Measurements from ENCODE around the gene M1AP. TPM values are rescaled to one million over a fixed set of nuclear protein-coding genes. Genes with fewer than 3 reads are reported as not detected.
"Not testable (repeated sequence)": the region's sequence is repeated elsewhere in the genome, so short reads cannot be mapped to it uniquely, and the experiment has no call there.

The M1AP gene
- total RNA-seq, 2 experiments from 2014 or later = not detected

DNA sequence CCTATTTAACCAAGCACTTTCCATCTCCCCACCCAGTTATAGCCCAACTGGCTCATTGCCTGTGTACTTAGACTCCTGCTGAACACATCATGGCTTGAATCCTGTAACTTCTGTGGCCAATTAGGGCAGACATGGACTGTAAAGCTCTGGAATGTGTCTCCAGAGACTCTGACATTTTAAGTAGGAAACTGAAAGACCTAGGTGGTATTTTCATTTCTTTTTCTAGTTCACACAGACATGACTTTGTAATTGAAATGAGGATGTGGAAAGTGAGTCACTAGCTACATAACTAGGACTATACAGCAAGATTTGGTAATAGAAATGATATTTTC is 81.4 kb downstream of the M1AP start:
- no peak overlapping the region for H3K4me3 Mint-ChIP-seq
- DNase-seq = no peak
- no peaks in the 10 kb centered on the region for H3K9me3 Mint-ChIP-seq
- H3K4me1 Mint-ChIP-seq = peaks cover 43% of the 10 kb centered on the region
- H3K27me3 Mint-ChIP-seq = peaks cover 5% of the 10 kb centered on the region
- POLR2A ChIA-PET = interaction anchor here (0.9 to 2.0 kb wide), 9 partner anchors 8 to 37 kb away, joined by 3 to 9 read pairs (median 5); partner anchors contain the start of genes AUP1 and HTRA2
- CTCF ChIA-PET = interaction anchor here (1.2 to 4.8 kb wide), 6 partner anchors 10 to 92 kb away, joined by 3 to 34 read pairs (median 4); no protein-coding TSS in a partner anchor
- H3K27ac Mint-ChIP-seq = peak overlapping the region; percentile 48
- no peaks in the 10 kb centered on the region for H3K36me3 Mint-ChIP-seq (ENCODE audit: low read depth)

- Mint-ChIP-seq H3K36me3 (ENCODE audit: low read depth) (no peaks in the 10 kb centered on the region), H3K9me3 (no peaks in the 10 kb centered on the region), H3K27me3 (peaks cover 7% of the 10 kb centered on the region), H3K27ac (peak overlapping the region; percentile 48), H3K4me1 (peaks cover 45% of the 10 kb centered on the region), H3K4me3 (no peak overlapping the region)
- ChIA-PET POLR2A (interaction anchor here (0.7 to 2.0 kb wide), 7 partner anchors 8 to 84 kb away, joined by 3 to 9 read pairs (median 3); partner anchors contain the start of genes AUP1 and HTRA2), CTCF (interaction anchor here (1.2 to 4.8 kb wide), 6 partner anchors 10 to 91 kb away, joined by 3 to 34 read pairs (median 4); no protein-coding TSS in a partner anchor)
- no peak for DNase-seq
Measured at GRCh38 chr2:74566076-74566753, 81.9 kb downstream of the M1AP start.

DNA sequence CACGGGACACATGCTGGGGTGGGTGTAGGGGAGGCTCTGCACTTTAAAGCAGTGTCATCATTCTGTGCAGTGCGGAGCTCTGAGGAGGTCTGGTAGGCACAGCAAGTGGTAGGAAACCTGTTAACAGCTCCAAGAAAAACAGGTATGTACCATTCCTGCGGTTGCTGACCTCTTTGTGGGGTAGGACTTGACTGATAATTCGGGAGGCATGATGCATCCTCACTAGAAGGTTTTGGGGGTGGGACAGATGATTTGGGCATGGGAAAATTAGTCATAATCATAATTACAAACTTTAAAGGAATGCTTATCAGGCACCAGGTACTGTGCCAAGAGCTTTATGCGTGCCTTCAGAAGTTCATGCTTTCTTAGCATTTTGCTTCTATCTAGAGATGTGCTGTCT is 83.9 kb downstream of the M1AP start:
- Mint-ChIP-seq H3K27me3 (peaks cover 16% of the 10 kb centered on the region), H3K27ac (no peak overlapping the region), H3K4me3 (no peak overlapping the region), H3K36me3 (ENCODE audit: low read depth) (no peaks in the 10 kb centered on the region), H3K9me3 (no peaks in the 10 kb centered on the region), H3K4me1 (peaks cover 52% of the 10 kb centered on the region)
- POLR2A ChIA-PET = interaction anchor here (1.4 kb wide), 1 partner anchor 9 kb away, joined by 5 read pairs; no protein-coding TSS in a partner anchor
- no peak for DNase-seq
- CTCF ChIA-PET = interaction anchor here (1.1 kb wide), 1 partner anchor 9 kb away, joined by 3 read pairs; no protein-coding TSS in a partner anchor

GRCh38 chr2:74562126-74562775 is 85.9 kb downstream of the M1AP start:
- H3K9me3 Mint-ChIP-seq = no peaks in the 10 kb centered on the region
- H3K4me1 Mint-ChIP-seq = peaks cover 38% of the 10 kb centered on the region
- H3K27ac Mint-ChIP-seq = no peak overlapping the region
- POLR2A ChIA-PET = no interaction called here
- CTCF ChIA-PET = no interaction called here
- no peak for DNase-seq
- peaks cover 16% of the 10 kb centered on the region for H3K27me3 Mint-ChIP-seq
- no peak overlapping the region for H3K4me3 Mint-ChIP-seq
- peaks cover 2% of the 10 kb centered on the region for H3K36me3 Mint-ChIP-seq (ENCODE audit: low read depth)

- H3K27ac Mint-ChIP-seq, H3K9me3 Mint-ChIP-seq, H3K4me3 Mint-ChIP-seq, POLR2A ChIA-PET, CTCF ChIA-PET, DNase-seq: not testable (repeated sequence)
- Mint-ChIP-seq H3K4me1 (peaks cover 35% of the 10 kb centered on the region), H3K27me3 (peaks cover 16% of the 10 kb centered on the region), H3K36me3 (ENCODE audit: low read depth) (peaks cover 15% of the 10 kb centered on the region)
Measured at GRCh38 chr2:74561022-74561421, 87.1 kb downstream of the M1AP start.

DNA sequence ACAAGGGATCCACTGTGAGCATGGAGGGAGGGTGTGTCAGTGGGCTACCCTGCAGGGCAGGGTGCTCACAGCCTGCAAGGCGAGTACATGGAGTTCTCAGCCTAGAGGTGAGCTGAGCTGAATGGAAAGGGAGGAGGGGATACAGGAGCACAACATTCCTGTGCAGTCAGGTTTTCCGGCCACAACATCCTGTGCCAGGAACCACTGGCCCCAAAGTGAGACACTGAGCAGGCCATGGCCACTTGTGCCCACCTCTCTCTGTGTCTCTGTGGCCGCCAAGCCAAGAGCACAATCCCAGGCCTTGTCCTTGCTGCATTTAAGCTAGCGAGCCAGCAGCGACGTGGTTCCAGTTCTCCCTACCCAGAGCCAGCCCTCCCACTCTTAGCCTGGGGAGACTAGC is 87.5 kb downstream of the M1AP start:
- Mint-ChIP-seq H3K4me3 (no peak overlapping the region), H3K4me1 (peaks cover 32% of the 10 kb centered on the region), H3K9me3 (no peaks in the 10 kb centered on the region), H3K27ac (no peak overlapping the region), H3K27me3 (peaks cover 16% of the 10 kb centered on the region), H3K36me3 (ENCODE audit: low read depth) (peaks cover 15% of the 10 kb centered on the region)
- POLR2A ChIA-PET = interaction anchor here (0.9 kb wide), 1 partner anchor 31 kb away, joined by 4 read pairs; the partner anchor contains the start of genes AUP1 and HTRA2
- CTCF ChIA-PET = no interaction called here
- no peak for DNase-seq

DNA sequence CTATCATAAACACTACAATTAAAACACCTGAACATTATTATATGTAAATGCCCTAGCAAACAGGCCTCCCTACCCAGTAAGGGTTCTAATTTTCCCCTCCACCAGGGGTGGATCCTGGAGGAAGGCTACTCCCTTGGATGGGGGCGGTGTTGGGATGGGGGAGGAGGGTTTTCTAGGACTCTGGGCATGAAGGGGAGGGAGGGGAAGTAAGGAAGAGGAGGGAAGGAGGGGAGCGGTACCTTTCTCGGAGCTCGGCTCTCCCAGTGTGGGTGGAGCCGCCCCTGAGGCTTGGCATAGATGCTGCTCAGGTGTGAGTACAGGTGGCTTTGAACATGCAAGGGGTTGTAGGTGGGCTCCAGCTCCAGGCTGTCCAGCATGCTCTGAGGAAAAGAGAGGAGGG is 88.2 kb downstream of the M1AP start:
- no peaks in the 10 kb centered on the region for H3K9me3 Mint-ChIP-seq
- no peak overlapping the region for H3K27ac Mint-ChIP-seq
- ChIA-PET CTCF (no interaction called here), POLR2A (interaction anchor here (0.9 kb wide), 1 partner anchor 30 kb away, joined by 4 read pairs; the partner anchor contains the start of genes AUP1 and HTRA2)
- peaks cover 35% of the 10 kb centered on the region for H3K4me1 Mint-ChIP-seq
- no peak for DNase-seq
- H3K27me3 Mint-ChIP-seq = peaks cover 16% of the 10 kb centered on the region
- no peak overlapping the region for H3K4me3 Mint-ChIP-seq
- peaks cover 15% of the 10 kb centered on the region for H3K36me3 Mint-ChIP-seq (ENCODE audit: low read depth)

- peaks cover 16% of the 10 kb centered on the region for H3K27me3 Mint-ChIP-seq
- H3K27ac Mint-ChIP-seq = no peak overlapping the region
- H3K36me3 Mint-ChIP-seq (ENCODE audit: low read depth) = peaks cover 15% of the 10 kb centered on the region
- peaks cover 37% of the 10 kb centered on the region for H3K4me1 Mint-ChIP-seq
- ChIA-PET CTCF (interaction anchor here (3.3 kb wide), 1 partner anchor 28 kb away, joined by 12 read pairs; no protein-coding TSS in a partner anchor), POLR2A (interaction anchor here (0.7 to 2.4 kb wide), 4 partner anchors 9 to 77 kb away, joined by 3 to 9 read pairs (median 4); no protein-coding TSS in a partner anchor)
- no peaks in the 10 kb centered on the region for H3K9me3 Mint-ChIP-seq
- no peak for DNase-seq
- H3K4me3 Mint-ChIP-seq = no peak overlapping the region
Measured at GRCh38 chr2:74558284-74559230, 89.6 kb downstream of the M1AP start.

- POLR2A ChIA-PET = interaction anchor here (1.8 to 2.4 kb wide), 3 partner anchors 10 to 29 kb away, joined by 8 to 15 read pairs (median 9); no protein-coding TSS in a partner anchor
- Mint-ChIP-seq H3K4me3 (no peak overlapping the region), H3K4me1 (peaks cover 35% of the 10 kb centered on the region), H3K27me3 (peaks cover 12% of the 10 kb centered on the region), H3K9me3 (no peaks in the 10 kb centered on the region), H3K36me3 (ENCODE audit: low read depth) (peaks cover 15% of the 10 kb centered on the region), H3K27ac (no peak overlapping the region)
- CTCF ChIA-PET = interaction anchor here (1.3 to 3.3 kb wide), 2 partner anchors 9 to 29 kb away, joined by 4 to 12 read pairs; no protein-coding TSS in a partner anchor
- DNase-seq = no peak
Measured at GRCh38 chr2:74556831-74557370, 91.2 kb downstream of the M1AP start.

DNA sequence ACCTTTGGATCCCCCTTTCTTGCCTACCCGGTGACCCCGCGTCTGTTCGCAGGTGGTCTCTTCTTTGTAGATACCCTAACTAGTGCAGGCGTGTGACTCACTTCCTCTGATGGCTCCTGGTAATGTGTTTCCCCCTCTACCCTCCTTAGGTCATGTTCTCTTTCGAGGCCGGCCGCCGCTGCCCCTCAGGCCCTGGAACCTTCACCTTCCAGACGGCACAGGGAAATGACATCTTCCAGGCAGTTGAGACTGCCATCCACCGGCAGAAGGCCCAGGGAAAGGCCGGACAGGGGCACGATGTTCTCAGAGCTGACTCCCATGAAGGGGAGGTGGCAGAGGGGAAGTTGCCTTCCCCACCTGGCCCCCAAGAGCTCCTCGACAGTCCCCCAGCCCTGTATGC is 92.0 kb downstream of the M1AP start:
- CTCF ChIA-PET = interaction anchor here (1.3 to 3.3 kb wide), 3 partner anchors 10 to 30 kb away, joined by 4 to 12 read pairs (median 5); no protein-coding TSS in a partner anchor
- no peak for DNase-seq

GRCh38 chr2:74555610-74556103 is 92.5 kb downstream of the M1AP start:
- Mint-ChIP-seq H3K27me3 (peaks cover 12% of the 10 kb centered on the region), H3K4me1 (peaks cover 29% of the 10 kb centered on the region), H3K9me3 (no peaks in the 10 kb centered on the region), H3K36me3 (ENCODE audit: low read depth) (peaks cover 15% of the 10 kb centered on the region), H3K4me3 (peak overlapping the region; percentile 97), H3K27ac (peak overlapping the region; percentile 94)
- DNase-seq = no peak
- CTCF ChIA-PET = interaction anchor here (0.7 to 1.5 kb wide), 4 partner anchors 9 to 32 kb away, joined by 3 to 5 read pairs (median 4); no protein-coding TSS in a partner anchor
- POLR2A ChIA-PET = interaction anchor here (0.8 to 4.5 kb wide), 11 partner anchors 9 to 101 kb away, joined by 3 to 27 read pairs (median 5); partner anchors contain the start of genes AUP1, HTRA2 and INO80B

More for the DNA sequence above, 92.0 kb downstream of the M1AP start:
- Mint-ChIP-seq H3K9me3 (no peaks in the 10 kb centered on the region), H3K27ac (no peak overlapping the region), H3K27me3 (peaks cover 12% of the 10 kb centered on the region), H3K36me3 (ENCODE audit: low read depth) (peaks cover 15% of the 10 kb centered on the region), H3K4me1 (peaks cover 31% of the 10 kb centered on the region), H3K4me3 (peak overlapping the region; percentile 97)
- POLR2A ChIA-PET = interaction anchor here (0.8 to 2.5 kb wide), 7 partner anchors 10 to 58 kb away, joined by 3 to 15 read pairs (median 8); no protein-coding TSS in a partner anchor
